Activated naive CD4-positive, alpha-beta T cell treated with anti-CD3 and anti-CD28 coated beads, Interleukin-2, amount 50 U/mL, for 72 hours (primary cell): ENCODE measurements around the gene GGT5. TPM values are rescaled to one million over a fixed set of nuclear protein-coding genes. Genes with fewer than 3 reads are reported as not detected.
A peak's percentile ranks its signal among the peaks of the same experiment; 100 is the strongest.
"Not testable (repeated sequence)": the region's sequence is repeated elsewhere in the genome, so short reads cannot be mapped to it uniquely, and the experiment has no call there.

Experiments
- ATAC-seq, 2 donors: fragments of 150-1000 bp; cut with Tn5 transposase; 2 replicates each; pipeline ENCODE4 v1.10.0; 2021; ENCODE audit warnings: mild to moderate bottlenecking in 2 of 2, moderate library complexity in 2 of 2
- DNase-seq, 2 donors: peaks; one replicate each; pipeline ENCODE4 v3.0.0; 2021 to 2022; ENCODE audit warnings: low spot score in 2 of 2
- H3K27ac Mint-ChIP-seq, 2 donors: one replicate each; pipeline ENCODE4 v1.8.0; 2022; ENCODE audit warnings: mild to moderate bottlenecking in 2 of 2, mixed read lengths in 2 of 2
- H3K36me3 Mint-ChIP-seq, 2 donors: one replicate each; pipeline ENCODE4 v1.8.0; 2022; ENCODE audit warnings: mixed read lengths in 2 of 2
- H3K9me3 Mint-ChIP-seq, 2 donors: one replicate each; pipeline ENCODE4 v1.8.0; 2022; ENCODE audit warnings: mixed read lengths in 2 of 2
- total RNA-seq, 2 donors: library from RNA; stranded (reverse); gene quantifications; one replicate each; pipeline ENCODE4 v1.2.3, GENCODE V29; 2022

The GGT5 gene
- total RNA-seq, 2 donors from 2014 or later: 0.14 to 0.54 TPM

DNA sequence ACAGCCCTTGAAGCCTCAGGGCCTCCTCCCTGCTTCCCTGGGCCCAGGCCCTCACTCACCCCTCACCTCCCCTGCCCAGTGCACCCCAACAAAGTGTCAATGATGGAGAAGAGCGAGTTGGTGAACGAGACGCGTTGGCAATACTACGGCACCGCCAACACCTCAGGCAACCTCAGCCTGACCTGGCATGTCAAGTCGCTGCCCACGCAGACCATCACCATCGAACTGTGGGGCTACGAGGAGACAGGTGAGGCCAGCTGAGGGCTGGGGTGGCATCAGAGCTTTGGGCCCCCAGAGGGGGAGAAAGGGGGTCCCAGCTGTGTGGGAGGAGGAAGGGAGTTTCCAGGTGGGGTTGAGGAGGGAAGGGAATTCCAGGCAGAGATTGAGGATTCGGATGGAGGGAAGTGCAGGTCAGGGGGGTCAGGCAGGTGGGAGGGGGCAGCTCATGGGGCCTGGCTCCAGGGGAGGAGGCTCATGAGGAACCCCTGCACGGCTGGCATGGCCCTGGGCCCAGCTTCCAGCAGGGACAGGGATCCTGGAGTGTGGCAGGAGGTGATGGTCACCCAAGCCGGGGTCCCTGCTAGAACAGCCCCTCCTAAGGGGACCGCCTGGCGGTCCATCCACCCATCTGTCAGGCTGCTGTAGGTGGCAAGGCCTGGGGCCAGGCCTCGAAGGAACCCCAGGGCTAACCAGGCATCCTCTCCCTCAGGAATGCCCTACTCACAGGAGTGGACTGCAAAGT, 60.7 kb downstream of the GGT5 start:
- Mint-ChIP-seq H3K27ac (peak overlapping the region in 1 of 2 donors; percentile 81), H3K9me3 (no peaks in the 10 kb centered on the region), H3K36me3 (no peaks in the 10 kb centered on the region)
- ATAC-seq (no peak), DNase-seq (peak in 1 of 2 donors; percentile 40)

DNA sequence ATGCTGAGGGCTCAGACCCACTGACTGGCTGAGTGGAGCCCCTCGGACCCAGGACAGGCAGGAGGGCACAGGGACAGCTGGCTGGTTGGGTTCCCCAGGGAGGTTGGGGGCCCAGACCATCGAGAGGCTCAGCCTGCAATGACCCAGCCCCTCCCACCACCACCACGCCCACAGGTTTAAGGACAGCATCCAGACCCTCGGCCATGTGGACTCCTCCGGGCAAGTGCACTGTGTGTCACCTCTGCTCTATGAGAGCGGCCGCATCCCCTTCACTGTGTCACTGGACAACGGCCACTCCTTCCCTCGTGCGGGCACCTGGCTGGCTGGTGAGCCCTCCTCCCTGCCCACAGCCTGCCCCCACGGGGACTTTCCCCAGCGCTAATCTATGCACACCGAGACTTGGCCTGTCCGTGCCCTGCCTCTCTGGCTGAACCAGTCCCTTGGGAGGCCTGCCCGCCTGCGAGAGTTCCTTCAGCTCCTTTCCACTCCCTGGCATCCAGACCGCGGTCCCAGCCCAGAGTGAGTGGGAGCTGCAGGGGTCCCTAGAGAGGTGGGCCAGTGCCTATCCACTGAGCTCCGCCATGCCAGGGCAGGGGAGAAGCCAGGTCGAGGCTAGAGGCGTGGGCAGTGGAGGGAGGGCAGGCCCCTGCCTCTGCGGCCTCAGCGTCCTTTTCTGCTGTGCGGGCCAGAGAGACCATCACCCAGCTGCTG, 61.4 kb downstream of the GGT5 start:
- Mint-ChIP-seq H3K36me3 (no peaks in the 10 kb centered on the region), H3K9me3 (no peaks in the 10 kb centered on the region), H3K27ac (peak overlapping the region in 1 of 2 donors; percentile 44)
- DNase-seq: peak in 1 of 2 donors; percentile 51
- no peak for ATAC-seq

DNA sequence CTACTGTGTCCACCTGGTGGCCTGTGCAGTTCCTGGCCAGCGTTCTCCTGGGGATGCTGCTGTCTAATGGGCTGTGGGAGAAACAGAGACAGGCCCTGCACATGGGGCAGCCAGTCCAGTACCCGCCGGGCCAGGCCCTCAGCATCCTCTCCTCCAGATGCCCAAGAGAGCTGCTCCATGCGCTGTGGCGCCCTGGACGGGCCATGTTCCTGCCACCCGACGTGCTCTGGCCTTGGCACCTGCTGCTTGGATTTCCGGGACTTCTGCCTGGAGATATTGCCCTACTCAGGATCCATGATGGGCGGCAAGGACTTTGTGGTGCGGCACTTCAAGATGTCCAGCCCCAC, 62.0 kb downstream of the GGT5 start:
- H3K9me3 Mint-ChIP-seq: not testable (repeated sequence)

DNA sequence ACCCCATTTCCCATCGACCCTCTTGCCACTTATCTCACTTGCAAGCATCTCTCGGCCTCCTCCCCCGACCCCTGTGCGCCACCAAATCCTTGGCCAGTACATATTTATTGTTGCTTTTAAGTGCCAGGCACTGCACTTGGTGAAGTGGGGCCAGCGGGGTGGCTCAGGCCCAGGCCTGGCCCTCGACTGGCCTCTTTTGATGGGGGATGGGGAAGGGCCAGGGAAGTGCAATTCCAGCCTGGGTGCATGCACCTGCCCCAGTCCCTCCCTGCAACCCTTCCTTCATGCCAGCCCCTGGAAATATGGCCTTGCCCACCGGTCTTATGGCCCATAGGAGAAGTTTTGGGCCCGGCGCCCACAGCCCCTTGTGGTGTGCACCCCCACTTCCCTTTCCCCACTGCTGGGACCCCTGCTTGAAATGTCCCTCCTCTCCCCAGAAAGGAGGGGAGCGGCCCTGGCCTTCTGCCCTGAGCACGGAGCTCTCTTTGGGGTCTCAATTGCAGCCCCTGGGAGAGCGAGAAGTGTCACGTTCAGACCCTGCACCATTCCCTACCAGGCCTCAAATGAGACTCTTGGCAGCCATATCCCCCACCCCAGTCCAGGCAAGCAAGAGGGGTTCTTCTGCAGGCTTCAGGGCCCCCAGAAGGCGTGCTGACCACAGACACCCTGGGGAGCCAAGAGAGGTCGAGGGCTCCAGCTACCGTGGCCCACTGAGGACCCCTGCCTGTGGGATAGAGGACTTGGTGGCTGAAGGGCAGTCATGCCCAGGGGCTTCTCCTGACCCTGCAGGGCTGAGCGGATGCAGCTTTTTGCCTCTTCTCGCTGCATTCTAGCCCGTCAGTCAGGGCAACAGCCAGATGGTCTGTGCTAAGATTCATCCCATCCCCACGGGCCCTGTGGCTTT, 62.6 kb downstream of the GGT5 start:
- DNase-seq (no peak), ATAC-seq (no peak)
- no peaks in the 10 kb centered on the region for H3K9me3 Mint-ChIP-seq
- no peaks in the 10 kb centered on the region for H3K36me3 Mint-ChIP-seq
- H3K27ac Mint-ChIP-seq: no peak overlapping the region

More for the DNA sequence above, 62.0 kb downstream of the GGT5 start:
- ATAC-seq, H3K27ac Mint-ChIP-seq, H3K36me3 Mint-ChIP-seq, DNase-seq: not testable (repeated sequence)

DNA sequence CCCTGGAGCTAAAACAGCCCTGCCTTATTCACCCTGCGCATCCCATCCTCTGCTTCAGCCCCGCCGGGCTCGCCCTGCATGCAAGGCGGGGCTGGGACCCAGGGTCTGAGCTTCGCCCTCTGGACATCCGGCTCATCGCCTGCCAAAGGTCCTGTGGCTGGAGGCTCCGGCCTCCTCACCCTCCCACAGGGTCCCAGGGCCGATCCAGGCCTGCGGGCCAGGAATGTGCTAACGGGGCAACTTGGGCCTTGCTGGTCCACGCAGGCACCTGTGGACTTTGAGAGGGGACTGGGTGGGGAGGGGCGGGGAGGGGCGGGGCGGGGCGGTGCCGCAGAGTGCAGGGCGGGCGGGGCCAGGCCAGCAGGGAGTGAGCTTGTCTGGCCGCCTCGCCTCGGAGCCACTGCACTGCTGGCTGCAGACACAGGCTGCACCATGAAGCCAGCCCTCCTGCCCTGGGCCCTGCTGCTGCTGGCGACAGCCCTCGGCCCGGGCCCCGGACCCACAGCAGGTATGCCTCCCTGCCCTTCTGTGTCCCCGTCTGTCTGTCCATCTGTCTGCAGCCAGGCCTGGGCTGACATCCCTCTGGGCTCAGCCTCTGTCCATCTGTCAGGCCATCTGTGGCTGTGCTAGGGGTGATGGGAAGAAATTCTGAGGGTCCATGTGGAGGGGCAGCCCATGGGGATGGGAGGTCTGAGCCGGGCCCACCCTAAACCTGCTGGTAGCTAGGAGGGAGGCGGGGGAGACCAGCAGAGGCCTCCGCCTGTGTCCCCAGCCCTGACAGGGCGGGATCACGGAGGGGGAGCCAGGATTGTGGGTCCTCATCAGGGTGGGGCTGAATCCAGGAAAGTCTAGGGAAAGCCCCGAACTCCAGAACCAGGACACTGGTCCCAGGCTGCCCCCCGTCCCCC, 63.5 kb downstream of the GGT5 start, which contains the start of gene SUSD2:
SUSD2 (plus strand) TSS at position 400 of the 908 bp plus-strand sequence; CDS start at position 433, 33 bp downstream.
- Mint-ChIP-seq H3K9me3 (no peaks in the 10 kb centered on the region), H3K27ac (peak within 1 kb of the TSS in 1 of 2 donors; percentile 49), H3K36me3 (no peaks in the 10 kb centered on the region)
- ATAC-seq: no peak
- no peak for DNase-seq

DNA sequence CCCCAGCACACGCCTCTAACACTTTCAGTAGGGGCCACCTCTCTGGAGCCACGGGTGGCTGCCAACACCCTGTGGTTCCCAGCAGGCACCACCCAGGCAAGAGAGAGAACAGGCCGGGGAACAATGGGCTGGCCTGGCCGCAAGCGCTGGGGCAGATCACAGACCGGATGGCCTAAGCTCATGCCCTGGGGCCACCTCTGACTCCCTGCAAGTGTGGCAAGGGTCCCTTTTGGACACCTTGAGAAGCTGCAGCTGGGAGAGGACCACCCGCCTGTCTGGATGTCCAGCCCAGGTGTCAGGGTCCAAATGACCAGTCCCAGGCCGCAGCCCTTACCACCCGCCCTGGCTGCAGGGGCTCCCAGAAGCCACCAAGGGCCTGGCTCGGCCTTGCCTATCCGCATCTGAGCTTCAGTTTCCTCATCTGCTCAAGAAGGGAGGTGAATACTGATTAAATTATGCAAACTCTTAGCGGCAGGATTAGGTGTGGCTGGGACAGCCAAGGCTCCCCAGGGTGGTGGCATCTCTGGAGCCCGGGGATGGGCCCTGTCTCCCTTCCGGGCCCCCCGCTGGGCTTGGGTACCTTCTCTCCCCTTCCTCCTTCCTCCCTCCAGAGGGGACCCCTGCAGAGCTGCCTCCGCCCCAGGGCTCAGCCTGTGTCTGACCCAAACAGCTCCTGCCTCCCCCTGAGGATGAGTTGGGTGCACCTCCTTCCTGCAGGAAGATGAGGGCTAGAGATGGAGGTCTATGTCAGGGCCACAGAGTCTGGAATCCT, 64.4 kb downstream of the GGT5 start:
- no peaks in the 10 kb centered on the region for H3K36me3 Mint-ChIP-seq
- ATAC-seq (no peak), DNase-seq (no peak)
- H3K9me3 Mint-ChIP-seq: no peaks in the 10 kb centered on the region
- peak overlapping the region in 1 of 2 donors; percentile 49 for H3K27ac Mint-ChIP-seq

DNA sequence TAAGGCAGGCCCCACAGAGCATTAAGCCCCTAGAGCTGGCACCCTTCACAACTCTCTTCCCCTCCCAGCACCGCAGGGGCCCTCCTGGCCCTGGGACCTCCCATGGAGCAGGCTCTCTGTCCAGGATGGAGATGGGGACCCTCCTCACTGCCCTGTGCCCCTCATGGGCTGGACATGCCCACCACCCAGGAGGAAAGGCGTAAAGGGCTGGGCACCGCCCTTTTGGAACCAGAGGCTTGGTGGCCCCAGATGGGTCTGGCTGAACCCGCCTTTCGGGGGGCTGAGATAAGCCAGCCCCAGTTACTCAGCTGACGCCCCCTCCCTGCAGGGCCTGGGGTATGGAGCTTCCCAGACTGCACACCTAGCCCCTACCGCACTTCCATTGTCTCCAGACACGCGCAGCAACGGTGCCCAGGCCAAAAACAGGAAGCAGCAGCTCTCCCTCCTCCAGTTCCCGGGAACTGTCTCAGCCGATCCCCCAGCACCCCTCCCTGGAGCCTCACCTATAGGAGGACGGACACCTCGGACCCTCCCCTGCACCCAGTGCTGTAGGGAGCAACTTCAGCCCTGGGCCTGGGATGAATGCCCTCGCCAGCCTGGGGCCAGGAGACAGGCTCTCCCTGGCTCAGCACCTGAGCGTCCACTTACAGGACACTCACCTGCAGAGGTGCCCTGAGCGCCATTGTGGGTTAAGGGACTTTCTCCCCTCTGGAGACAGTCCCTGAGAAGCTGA, 65.2 kb downstream of the GGT5 start:
- ATAC-seq (no peak), DNase-seq (no peak)
- no peaks in the 10 kb centered on the region for H3K9me3 Mint-ChIP-seq
- H3K27ac Mint-ChIP-seq: peak overlapping the region; percentile 49 to 55
- H3K36me3 Mint-ChIP-seq: no peaks in the 10 kb centered on the region

DNA sequence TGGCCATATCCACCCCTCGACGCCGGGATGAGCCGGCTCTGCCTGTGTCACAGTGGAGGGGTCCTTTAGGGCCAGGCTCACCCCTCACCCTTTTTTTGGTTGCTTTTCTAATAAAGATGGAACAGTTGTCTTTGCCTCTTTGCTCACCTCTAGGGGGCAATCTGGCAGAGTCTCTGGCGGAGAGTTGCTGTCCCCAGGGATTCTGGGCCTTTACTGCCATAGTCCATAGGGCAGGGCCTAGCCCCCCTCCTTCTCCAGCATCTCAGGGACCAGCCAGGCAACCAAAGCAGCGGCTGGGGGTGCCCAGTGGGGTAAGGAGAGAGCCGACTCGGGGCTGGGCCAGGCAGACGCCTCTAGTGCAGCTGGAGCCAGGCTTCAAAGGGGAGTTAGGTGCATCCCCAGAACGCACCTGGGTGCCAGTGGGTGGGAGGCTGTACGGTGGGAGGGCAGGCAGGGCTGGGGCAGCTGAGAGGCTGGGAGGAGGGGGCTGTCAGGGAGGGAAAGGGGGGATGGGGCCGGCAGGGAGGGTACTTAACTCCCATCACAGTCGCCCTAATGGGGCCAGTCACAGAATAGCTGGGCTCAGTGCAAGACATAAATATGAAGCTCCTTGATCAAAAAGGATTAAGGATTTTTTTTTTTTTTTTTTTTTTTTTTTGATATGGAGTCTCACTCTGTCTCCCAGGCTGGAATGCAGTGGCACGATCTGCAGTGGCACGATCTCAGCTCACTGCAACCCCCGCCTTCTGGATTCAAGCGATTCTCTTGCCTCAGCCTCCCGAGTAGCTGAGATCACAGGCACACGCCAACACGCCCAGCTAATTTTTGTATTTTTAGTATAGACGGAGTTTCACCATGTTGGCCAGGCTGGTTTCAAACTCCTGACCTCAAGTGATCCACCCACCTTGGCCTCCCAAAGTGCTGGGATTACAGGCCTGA, 66.1 kb downstream of the GGT5 start:
- no peak for DNase-seq
- ATAC-seq: no peak
- Mint-ChIP-seq H3K9me3 (no peaks in the 10 kb centered on the region), H3K27ac (peak overlapping the region; percentile 49 to 63), H3K36me3 (no peaks in the 10 kb centered on the region)

DNA sequence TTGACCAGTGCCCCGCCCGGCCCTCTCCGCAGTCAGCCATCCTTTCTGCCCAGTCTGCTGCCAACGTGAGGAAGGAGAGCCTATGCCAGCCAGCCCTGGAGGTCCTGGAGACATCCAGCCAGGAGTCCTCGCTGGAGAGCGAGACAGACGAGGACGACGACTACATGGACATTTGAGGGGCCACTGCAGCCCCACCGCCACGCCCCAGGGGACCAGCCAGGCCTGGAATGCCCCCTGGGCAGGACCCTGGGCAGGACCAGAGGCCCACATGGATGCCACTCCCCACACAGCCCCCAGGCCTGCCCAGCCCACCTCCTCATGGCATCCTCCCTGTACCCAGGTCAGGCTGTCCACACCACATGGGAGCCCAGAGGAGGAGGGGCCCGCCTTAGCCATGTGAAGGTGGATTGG, 66.9 kb downstream of the GGT5 start:
- Mint-ChIP-seq H3K9me3 (no peaks in the 10 kb centered on the region), H3K36me3 (no peaks in the 10 kb centered on the region), H3K27ac (no peak overlapping the region)
- ATAC-seq (no peak), DNase-seq (no peak)

DNA sequence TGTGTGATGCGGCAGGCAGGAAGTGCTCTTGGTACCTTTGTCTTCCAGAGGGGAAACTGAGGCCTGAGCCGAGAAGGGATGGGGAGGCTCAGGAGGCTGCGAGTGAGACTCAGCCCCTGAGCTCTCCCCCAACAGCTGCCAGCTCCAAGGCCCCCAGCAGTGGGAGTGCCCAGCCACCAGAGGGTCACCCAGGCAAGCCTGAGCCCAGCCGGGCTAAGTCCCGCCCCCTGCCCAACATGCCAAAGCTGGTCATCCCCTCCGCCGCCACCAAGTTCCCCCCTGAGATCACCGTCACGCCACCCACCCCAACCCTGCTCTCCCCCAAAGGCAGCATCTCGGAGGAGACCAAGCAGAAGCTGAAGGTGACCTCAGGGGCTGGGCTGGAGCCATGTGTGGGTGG, 67.4 kb downstream of the GGT5 start:
- no peak for DNase-seq
- ATAC-seq: no peak
- Mint-ChIP-seq H3K9me3 (no peaks in the 10 kb centered on the region), H3K36me3 (no peaks in the 10 kb centered on the region), H3K27ac (no peak overlapping the region)

DNA sequence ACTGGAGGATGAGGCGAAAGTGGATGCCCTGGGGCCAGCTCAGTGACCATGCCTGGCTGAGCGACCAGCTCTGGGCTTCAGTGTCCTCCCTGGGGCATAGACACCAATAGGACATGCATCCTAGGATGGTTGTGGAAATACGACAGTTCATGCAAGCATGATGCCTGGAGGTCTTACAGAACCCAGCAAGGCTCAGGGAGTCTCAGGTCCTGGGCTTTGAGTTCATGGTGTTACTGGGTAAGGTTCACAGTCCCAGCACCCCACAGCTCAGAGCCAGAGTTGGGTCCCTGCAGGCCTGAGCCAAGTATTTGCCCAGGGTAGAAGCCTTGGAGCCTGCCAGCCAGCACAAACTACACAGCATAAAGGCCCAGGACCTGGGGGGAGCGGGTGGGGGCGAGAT, 67.8 kb downstream of the GGT5 start:
- Mint-ChIP-seq H3K9me3 (no peaks in the 10 kb centered on the region), H3K36me3 (no peaks in the 10 kb centered on the region), H3K27ac (no peak overlapping the region)
- DNase-seq (no peak), ATAC-seq (no peak)

DNA sequence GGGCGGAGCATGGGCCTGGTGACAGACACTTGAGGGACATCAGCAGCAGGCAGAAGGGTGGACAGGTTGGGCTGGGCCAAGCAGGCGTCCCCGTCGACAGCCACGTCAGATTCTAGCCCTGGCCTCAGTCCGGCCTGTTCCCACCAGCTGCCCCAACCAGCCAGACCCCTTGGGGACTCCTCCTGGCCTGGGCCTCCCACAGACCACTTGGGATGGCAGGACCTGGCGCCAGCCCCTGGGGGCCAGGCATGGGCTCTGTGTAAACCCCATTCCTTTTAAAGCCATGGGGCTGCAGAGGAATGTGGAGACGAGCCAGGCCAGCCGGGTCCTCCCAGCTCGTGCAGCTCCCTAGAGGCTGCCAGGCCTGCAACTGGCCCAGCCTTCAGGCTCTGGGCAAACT, 68.3 kb downstream of the GGT5 start:
- ATAC-seq: no peak
- Mint-ChIP-seq H3K9me3 (no peaks in the 10 kb centered on the region), H3K36me3 (no peaks in the 10 kb centered on the region), H3K27ac (no peak overlapping the region)
- DNase-seq: no peak

DNA sequence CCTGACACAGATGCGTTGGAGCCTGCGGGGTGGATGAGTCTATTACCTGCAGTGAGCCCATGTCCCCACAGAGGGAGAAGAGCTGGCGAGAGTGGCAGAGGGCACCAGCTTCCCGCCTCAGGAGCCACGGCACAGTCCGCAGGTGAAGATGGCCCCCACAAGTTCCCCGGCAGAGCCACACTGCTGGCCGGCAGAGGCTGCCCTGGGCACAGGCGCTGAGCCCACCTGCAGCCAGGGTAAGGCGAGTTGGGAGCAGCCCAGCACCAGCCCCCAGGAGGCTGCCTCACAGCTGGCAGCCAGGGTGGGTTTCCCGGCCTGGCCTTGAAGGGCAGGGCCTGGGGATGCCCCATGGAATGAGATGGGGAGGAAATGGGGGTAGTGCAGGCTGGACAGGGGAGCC, 68.8 kb downstream of the GGT5 start:
- DNase-seq (no peak), ATAC-seq (no peak)

More for the DNA sequence above, 68.8 kb downstream of the GGT5 start:
- Mint-ChIP-seq H3K9me3 (no peaks in the 10 kb centered on the region), H3K27ac (peak overlapping the region; percentile 14 to 69), H3K36me3 (no peaks in the 10 kb centered on the region)
